OCI-LY3 (cell line): ENCODE results near the gene PRPF4.
A peak's percentile ranks its signal among the peaks of the same experiment; 100 is the strongest.
"Not testable (repeated sequence)": the region's sequence is repeated elsewhere in the genome, so short reads cannot be mapped to it uniquely, and the experiment has no call there.

Source experiments
- H2AFZ ChIP-seq: fragments of 200-600, 300-600 bp; shearing (Covaris generic); 2 replicates; pipeline ENCODE4 v1.6.0; 2014; ENCODE audit warnings: antibody characterized with exemption, low read depth, low read length
- H3K27ac ChIP-seq: fragments of 200-600, 300-600 bp; sonication (generic); 2 replicates; pipeline ENCODE4 v1.5.1; 2014; ENCODE audit warnings: mild to moderate bottlenecking, low read length, moderate library complexity, mixed read lengths
- H3K27me3 ChIP-seq: fragments of 200-600, 300-600 bp; sonication (generic); 2 replicates; pipeline ENCODE4 v1.6.1; 2014; ENCODE audit warnings: low read depth, low read length, mixed read lengths
- H3K36me3 ChIP-seq: fragments of 200-600, 300-600 bp; sonication (generic); replicated peaks from 2 replicates; pipeline ENCODE3; 2014; ENCODE audit warnings: low read depth, low read length, mixed read lengths
- H3K4me1 ChIP-seq: fragments of 300-600, 200-600 bp; sonication (generic); 2 replicates; pipeline ENCODE4 v1.6.1; 2014; ENCODE audit warnings: low read length, mixed read lengths
- H3K4me2 ChIP-seq: fragments of 200-600, 300-600 bp; sonication (generic); 2 replicates; pipeline ENCODE4 v1.6.1; 2014; ENCODE audit warnings: low read length, mixed read lengths
- H3K4me3 ChIP-seq: fragments of 300-600, 200-600 bp; sonication (generic); 2 replicates; pipeline ENCODE4 v1.5.1; 2014; ENCODE audit warnings: antibody characterized with exemption, mild to moderate bottlenecking, low read length, moderate library complexity
- H3K79me2 ChIP-seq: fragments of 300-600, 200-600 bp; shearing (Covaris generic); 2 replicates; pipeline ENCODE4 v1.6.1; 2014; ENCODE audit warnings: mild to moderate bottlenecking, low read length, mixed read lengths
- H3K9ac ChIP-seq: fragments of 300-600, 200-600 bp; shearing (Covaris generic); 2 replicates; pipeline ENCODE4 v1.6.0; 2014; ENCODE audit warnings: mild to moderate bottlenecking, low read length, moderate library complexity
- H3K9me3 ChIP-seq: fragments of 200-600, 300-600 bp; shearing (Covaris generic); 2 replicates; pipeline ENCODE4 v1.6.1; 2014; ENCODE audit warnings: low read length, mixed read lengths; ENCODE audit not compliant: insufficient read depth
- H4K20me1 ChIP-seq: fragments of 200-600, 300-600 bp; sonication (generic); 2 replicates; pipeline ENCODE4 v1.6.1; 2016; ENCODE audit warnings: low read length, mixed read lengths; ENCODE audit not compliant: insufficient read depth
- CTCF ChIP-seq: fragments of 200-600, 300-600 bp; sonication (generic); IDR thresholded peaks from 2 replicates; pipeline ENCODE4 v1.5.1; 2014; ENCODE audit warnings: antibody characterized with exemption, low read length, low read depth
- EZH2phosphoT487 ChIP-seq: fragments of 200-600 bp; shearing (Covaris generic); IDR thresholded peaks from 2 replicates; pipeline ENCODE4 v1.6.1; 2018; ENCODE audit warnings: antibody characterized with exemption, mixed run types, low read depth

Gene PRPF4

GRCh38 chr9:113275157-113276131, at the start of gene PRPF4, which contains the start of gene CDC26:
Gene PRPF4 (plus strand): TSS chr9:113275658. CDS start chr9:113275744, 86 bp downstream.
Gene CDC26 (minus strand): TSS chr9:113275572. CDS start chr9:113272507, 3,065 bp downstream.
- Histone ChIP-seq H3K79me2 (peaks cover 45% of the 10 kb centered on the region), H3K27ac (peak within 1 kb of the TSS; percentile 65), H3K9me3 (no peaks in the 10 kb centered on the region), H3K9ac (peak within 1 kb of the TSS; percentile 93), H3K36me3 (peaks cover 42% of the 10 kb centered on the region), H3K4me3 (peak within 1 kb of the TSS; percentile 89), H3K4me1 (peaks cover 12% of the 10 kb centered on the region), H3K27me3 (no peaks in the 10 kb centered on the region), H4K20me1 (peaks cover 6% of the 10 kb centered on the region; the same call in 1 of the 2 replicates), H3K4me2 (peak within 1 kb of the TSS; percentile 87), H2AFZ (peak within 1 kb of the TSS; percentile 80)
- TF ChIP-seq EZH2phosphoT487, result no peak
- TF ChIP-seq CTCF, result no peak

- no peaks in the 10 kb centered on the region for H3K9me3 ChIP-seq
- H3K9ac ChIP-seq, result no peak overlapping the region
- peaks cover 7% of the 10 kb centered on the region for H4K20me1 ChIP-seq
- H2AFZ ChIP-seq, result no peak overlapping the region
- peaks cover 27% of the 10 kb centered on the region for H3K4me1 ChIP-seq
- H3K79me2 ChIP-seq, result peaks cover 14% of the 10 kb centered on the region
- no peaks in the 10 kb centered on the region for H3K27me3 ChIP-seq
- no peak overlapping the region for H3K4me2 ChIP-seq
- H3K36me3 ChIP-seq, result peaks cover 25% of the 10 kb centered on the region
- H3K4me3 ChIP-seq, result no peak overlapping the region
- H3K27ac ChIP-seq, result no peak overlapping the region
- TF ChIP-seq CTCF (no peak), EZH2phosphoT487 (no peak)
These were observed 48.0 kb upstream of the PRPF4 start for GRCh38 chr9:113227436-113227835.

GRCh38 chr9:113228130-113228665, 47.3 kb upstream of the PRPF4 start:
- peaks cover 28% of the 10 kb centered on the region for H3K4me1 ChIP-seq
- no peak overlapping the region for H3K27ac ChIP-seq
- no peak overlapping the region for H3K4me3 ChIP-seq
- H2AFZ ChIP-seq, result no peak overlapping the region
- peaks cover 12% of the 10 kb centered on the region for H4K20me1 ChIP-seq
- TF ChIP-seq CTCF (no peak), EZH2phosphoT487 (no peak)
- peaks cover 25% of the 10 kb centered on the region for H3K36me3 ChIP-seq
- H3K79me2 ChIP-seq, result peaks cover 8% of the 10 kb centered on the region; the same call in 1 of the 2 replicates
- H3K9me3 ChIP-seq, result no peaks in the 10 kb centered on the region
- H3K9ac ChIP-seq, result no peak overlapping the region
- H3K27me3 ChIP-seq, result no peaks in the 10 kb centered on the region
- H3K4me2 ChIP-seq, result no peak overlapping the region

- no peak overlapping the region for H3K27ac ChIP-seq
- H3K9me3 ChIP-seq, result no peaks in the 10 kb centered on the region
- peaks cover 9% of the 10 kb centered on the region; the same call in 1 of the 2 replicates for H3K79me2 ChIP-seq
- peaks cover 8% of the 10 kb centered on the region for H3K36me3 ChIP-seq
- H3K9ac ChIP-seq, result no peak overlapping the region
- peaks cover 23% of the 10 kb centered on the region for H4K20me1 ChIP-seq
- H2AFZ ChIP-seq, result no peak overlapping the region
- H3K4me3 ChIP-seq, result no peak overlapping the region
- H3K4me1 ChIP-seq, result peaks cover 30% of the 10 kb centered on the region
- no peak for TF ChIP-seq CTCF
- no peak for TF ChIP-seq EZH2phosphoT487
- H3K27me3 ChIP-seq, result no peaks in the 10 kb centered on the region
- no peak overlapping the region for H3K4me2 ChIP-seq
These were observed 43.8 kb upstream of the PRPF4 start for GRCh38 chr9:113231701-113232100.

GRCh38 chr9:113235701-113236255, 39.7 kb upstream of the PRPF4 start:
- H3K4me3 ChIP-seq, H3K36me3 ChIP-seq, H3K27ac ChIP-seq, H3K79me2 ChIP-seq, H3K9me3 ChIP-seq, H3K9ac ChIP-seq, H3K4me2 ChIP-seq, H3K27me3 ChIP-seq, H2AFZ ChIP-seq: not testable (repeated sequence)
- Histone ChIP-seq H4K20me1 (peaks cover 15% of the 10 kb centered on the region), H3K4me1 (peaks cover 18% of the 10 kb centered on the region)
